Dermis blood vessel endothelial cell (primary cell): ENCODE data around the gene CCZ1B. TPM values are rescaled to one million over a fixed set of nuclear protein-coding genes. Genes with fewer than 3 reads are reported as not detected.
"Not testable (repeated sequence)": the region's sequence is repeated elsewhere in the genome, so short reads cannot be mapped to it uniquely, and the experiment has no call there.

ENCODE experiments used
- DNase-seq: peaks from one replicate; pipeline ENCODE4 v3.0.0; 2010
- total RNA-seq: library from RNA; depleted of rRNA; stranded (reverse); fragments of >200 nt; gene quantifications from 2 replicates; pipeline ENCODE4 v1.2.3, GENCODE V29; 2014

The CCZ1B gene
- 55.8 and 57.0 TPM in 2 replicates for total RNA-seq

DNA sequence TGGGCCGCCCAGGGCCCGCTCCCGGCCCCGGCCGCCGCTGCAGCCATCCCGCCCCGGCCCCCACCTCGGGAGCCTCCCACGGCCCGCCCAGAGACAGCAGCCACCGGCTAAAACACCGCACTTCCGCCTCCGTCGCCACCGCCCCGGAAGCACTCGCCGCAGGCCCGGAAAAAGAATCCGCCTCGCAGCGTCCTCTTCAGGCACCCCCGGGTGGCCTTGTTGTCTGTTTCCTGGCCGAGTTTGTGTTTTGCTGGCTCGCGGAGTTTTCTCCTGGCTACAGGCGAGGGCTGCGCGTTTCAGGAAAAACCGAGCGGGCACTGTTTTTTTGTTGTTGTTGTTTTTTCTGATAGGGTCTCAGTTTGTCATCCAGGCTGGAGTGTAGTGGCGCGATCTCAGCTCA, at the start of gene CCZ1B:
TSS of gene CCZ1B (minus strand) at position 125 of the 400 bp plus-strand sequence. CDS start at position 47, 78 bp downstream.
- DNase-seq = peak; percentile 65

DNA sequence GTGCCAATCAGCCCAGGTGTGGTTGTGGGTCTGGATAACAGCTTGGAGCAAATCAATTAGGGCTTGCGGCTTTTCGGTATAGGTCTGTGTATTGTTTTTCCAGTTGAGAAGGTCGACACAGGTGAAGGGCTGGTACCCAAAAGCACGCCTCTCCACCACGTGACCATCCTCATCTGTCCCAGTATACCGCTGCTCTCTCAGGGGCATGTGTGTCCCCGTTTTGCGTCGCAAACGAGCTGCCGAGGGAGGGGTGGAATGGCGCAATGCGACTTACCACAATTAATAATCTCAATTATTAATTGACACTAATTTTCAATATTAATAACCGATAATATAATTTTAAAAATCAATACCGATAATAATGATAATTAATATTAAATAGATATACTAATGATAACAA, 48.9 kb upstream of the CCZ1B start:
- DNase-seq = not testable (repeated sequence)

DNA sequence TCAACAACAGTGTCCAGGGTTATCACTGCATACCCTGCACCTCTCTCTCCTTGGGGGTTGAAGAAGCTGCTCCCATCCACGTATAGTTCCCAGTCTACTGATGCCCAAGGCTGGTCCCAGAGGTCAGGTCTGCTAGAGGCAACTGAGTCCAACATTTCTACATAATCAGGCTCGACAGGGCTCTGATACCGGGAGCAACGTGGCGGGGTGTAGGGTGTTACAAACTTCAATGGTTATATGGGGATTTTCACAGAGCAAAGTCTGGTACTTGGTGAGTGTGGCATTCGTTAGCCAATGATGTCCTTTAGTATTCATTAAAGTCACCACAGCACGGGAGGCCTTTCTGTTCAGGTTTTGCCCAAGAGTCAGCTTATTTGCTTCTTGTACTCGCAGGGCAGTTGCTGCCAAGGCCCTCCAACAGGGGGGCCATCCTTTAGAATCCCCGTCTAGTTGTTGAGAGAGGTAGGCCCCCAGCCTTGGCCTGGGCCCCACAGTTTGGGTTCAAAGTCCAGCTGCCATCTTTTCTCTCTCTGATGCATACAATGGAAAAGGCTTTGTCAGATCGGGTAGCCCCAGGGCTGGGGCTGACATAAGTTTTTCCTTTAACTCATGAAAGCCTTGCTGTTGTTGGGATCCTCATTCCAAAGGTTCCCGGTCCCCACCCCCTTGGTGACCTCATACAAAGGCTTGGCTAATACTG, 46.3 kb upstream of the CCZ1B start:
- DNase-seq = not testable (repeated sequence)

DNA sequence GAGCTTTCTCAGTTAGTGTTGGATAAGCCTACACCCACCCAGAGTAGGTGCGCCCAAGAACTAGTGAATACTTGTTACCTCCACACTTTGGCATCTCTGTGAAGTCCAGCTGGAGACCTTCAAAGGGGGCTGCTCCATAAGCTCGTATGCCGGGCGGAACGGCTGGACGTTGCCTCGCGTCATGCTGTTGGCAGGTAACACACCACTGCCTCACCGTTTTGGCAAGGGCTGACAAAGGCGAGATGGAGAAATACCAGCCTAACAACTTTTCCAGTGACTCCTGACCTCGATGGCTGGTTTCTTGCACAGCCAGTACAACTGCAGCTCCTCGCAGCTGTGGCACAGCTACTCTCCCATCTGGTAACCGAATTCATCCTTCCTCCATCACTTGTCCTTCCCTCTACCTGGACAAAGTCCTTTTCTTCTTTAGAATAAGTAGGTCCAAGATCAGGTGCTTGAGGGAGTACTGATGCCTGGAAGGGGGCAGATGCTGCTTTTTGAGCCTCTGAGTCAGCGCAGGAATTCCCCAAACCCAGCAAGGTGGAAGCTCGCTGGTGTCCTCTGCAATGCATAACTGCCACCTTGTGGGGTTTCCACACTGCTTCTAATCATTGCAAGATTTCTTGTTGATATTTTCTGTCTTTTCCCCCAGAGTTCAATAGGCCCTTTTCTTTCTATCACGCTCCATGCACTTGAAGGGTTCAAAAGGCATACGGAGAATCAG, 45.5 kb upstream of the CCZ1B start:
- not testable (repeated sequence) for DNase-seq

DNA sequence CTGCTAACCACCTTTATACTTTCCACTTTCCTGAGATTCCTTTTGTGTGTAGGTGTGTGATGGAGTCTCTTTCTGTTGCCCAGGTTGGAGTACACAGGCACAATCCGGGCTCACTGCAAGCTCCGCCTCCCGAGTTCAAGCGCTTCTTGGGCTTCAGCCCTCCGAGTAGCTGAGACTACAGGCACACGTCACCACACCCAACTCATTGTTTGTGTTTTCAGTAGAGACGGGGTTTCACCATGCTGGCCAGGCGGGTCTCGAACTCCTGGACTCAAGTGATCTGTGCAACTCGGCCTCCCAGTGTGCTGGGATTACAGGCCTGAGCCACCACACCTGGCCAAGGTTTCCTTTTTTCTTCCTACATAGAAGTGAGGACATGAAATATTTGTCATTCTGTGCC, 38.7 kb upstream of the CCZ1B start:
- DNase-seq = not testable (repeated sequence)

- not testable (repeated sequence) for DNase-seq
Observed at GRCh38 chr7:6864188-6864587, 38.1 kb upstream of the CCZ1B start.

- not testable (repeated sequence) for DNase-seq
Observed at GRCh38 chr7:6862876-6863275, 36.8 kb upstream of the CCZ1B start.

DNA sequence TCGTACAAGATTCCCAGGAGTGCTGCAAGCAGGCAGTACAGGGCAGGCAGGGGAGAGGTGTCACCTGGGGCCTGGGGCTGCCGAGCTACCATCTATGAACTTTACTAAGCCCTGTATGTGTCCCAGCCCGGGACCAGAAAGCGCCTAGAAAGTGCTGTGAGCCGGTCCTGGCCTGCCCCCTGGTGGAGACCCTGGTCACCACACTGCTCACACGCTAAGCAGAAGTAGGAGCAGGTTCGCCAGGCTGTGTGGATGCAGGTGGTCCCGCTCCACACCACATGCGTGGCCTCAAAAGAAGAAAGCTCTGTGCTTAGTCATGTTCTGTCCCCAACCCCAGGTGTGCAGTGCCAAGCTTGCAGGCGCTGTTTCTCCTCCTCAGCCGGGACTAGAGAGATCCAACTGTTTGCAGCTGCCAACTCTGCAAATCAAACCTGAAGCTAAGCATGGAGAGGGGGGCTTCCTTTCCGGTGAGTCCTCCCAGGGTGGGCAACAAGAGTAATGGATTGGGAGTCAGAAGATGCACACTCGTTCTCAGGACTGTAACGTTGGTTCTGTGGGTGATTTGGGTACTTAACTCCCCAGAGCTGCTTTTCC, 31.7 kb upstream of the CCZ1B start:
- peak; percentile 62 for DNase-seq

GRCh38 chr7:6855563-6856131, 29.6 kb upstream of the CCZ1B start:
- not testable (repeated sequence) for DNase-seq

GRCh38 chr7:6854747-6855562, 28.9 kb upstream of the CCZ1B start:
- DNase-seq = not testable (repeated sequence)

DNA sequence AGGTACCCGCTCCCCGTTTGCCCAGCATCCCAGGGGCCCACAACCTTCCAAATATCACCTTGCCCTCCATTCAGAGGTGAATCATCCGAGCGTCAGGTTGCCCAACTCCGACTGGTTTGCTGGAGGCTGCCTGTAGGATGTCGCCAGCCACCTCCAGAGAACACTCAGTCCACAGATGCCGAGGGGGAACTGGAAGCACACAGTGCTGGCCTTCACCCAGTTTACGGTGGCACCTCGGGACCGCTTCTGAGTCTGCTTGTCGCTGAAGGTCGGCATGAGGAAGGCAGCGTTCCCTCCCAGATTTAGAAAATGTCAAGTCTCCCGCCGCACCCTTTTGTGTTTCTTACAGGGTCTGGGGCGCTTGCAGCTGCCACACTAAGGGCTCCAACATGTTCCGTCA, 27.6 kb upstream of the CCZ1B start:
- not testable (repeated sequence) for DNase-seq

DNA sequence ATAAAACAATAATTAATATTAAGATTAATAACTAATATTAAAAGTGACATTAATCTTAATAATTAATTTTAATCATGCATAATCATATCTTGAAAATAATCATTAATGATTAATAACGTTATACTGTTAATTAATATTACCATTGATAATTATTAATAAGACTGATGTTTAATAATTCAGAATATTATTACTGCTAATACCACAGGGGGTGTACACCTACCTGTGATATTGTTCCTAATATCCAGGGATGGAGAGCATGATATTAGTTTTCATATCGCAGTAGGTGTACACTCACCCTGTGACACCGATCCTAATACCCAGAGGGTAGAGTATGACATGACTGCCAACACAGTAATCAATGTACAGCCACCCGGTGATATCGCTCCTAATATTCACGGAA, 23.1 kb upstream of the CCZ1B start:
- DNase-seq = not testable (repeated sequence)

DNA sequence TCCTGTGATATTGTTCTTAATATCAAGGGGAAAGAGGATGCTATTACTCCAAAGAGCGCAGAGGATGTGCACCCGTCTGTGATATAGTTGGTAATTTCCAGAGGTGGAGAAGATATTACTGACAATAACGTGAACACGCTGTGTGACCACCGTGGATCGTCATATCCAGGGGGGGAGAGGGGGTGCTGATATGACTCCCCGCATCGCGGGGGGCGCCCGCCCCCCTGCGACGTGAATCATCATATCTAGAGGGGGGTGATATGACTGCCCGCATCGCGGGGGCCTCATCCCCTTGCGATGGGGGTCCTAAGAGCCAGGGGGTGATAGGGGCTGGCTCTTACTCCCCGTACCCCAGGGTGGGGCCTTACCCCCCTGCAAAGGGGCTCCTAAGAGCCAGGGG, 21.7 kb upstream of the CCZ1B start:
- DNase-seq = not testable (repeated sequence)

DNA sequence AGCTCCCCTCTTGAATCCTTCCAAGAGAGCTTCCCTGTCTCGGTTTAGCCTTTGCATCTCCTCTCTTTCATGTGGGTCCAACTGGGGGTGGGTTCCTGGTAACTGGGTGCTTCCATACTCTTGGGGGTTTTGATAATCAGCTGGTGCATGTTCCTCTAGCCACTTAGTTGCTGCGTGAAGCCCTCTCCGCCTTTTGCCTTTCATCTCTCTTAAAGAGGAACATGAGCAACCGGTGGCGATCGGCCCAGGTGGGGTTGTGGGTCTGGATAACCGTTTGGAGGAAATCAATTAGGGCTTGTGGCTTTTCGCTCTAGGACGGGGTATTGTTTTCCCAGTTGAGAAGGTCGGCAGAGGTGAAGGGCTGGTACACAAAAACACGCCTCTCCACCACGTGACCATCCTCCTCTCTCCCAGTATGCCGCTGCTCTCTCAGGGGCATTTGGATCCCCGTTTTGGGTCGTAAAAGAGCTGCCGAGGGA, 19.9 kb upstream of the CCZ1B start:
- DNase-seq = not testable (repeated sequence)

DNA sequence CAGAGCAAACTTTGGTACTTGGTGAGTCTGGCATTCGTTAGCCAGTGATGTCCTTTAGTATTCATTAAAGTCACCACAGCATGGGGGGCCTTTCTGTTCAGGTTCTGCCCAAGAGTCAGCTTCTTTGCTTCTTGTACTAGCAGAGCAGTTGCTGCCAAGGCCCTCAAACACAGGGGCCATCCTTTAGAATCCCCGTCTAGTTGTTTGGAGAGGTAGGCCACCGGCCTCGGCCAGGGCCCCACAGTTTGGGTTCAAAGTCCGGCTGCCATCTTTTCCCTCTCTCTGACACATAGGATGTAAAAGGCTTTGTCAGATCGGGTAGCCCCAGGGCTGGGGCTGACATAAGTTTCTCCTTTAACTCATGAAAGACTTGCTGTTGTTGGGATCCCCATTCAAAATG, 17.6 kb upstream of the CCZ1B start:
- DNase-seq = not testable (repeated sequence)

DNA sequence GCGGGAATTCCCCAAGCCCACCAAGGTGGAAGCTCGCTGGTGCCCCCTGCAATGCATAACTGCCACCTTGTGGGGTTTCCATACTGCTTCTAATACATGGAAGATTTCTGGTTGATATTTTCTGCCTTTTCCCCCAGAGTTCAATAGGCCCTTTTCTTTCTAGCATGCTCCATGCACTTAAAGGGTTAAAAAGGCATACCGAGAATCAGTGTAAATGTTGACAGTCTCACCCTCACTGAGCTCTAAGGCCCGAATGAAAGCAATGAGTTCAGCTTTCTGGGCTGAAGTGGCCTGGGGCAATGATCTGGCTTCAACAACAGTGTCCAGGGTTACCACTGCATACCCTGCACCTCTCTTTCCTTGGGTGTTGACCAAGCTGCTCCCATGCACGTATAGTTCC, 17.0 kb upstream of the CCZ1B start:
- not testable (repeated sequence) for DNase-seq

DNA sequence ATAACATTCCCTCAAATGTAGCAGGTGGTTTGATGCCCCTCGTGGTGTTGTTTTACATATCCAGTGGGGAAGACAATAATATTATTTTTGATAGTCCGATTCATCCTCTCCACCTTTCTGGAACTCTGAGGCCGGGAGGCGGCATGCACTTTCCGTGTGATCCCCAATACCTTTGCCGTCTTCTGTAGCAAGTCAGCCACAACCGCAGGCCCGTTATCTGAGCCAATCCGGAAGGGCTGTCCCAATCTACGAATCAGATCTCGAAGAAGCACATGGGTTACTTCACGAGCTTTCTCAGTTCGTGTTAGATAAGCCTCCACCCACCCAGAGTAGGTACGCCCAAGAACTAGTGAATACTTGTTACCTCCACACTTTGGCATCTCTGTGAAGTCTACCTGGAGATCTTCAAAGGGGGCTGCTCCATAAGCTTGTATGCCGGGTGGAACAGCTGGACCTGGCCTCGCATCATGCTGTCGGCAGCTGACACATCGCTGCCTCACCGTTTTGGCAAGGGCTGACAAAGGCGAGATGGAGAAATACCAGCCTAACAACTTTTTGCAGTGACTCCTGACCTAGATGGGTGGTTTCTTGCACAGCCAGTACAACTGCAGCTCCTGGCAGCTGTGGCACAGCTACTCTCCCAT, 16.3 kb upstream of the CCZ1B start:
- not testable (repeated sequence) for DNase-seq

DNA sequence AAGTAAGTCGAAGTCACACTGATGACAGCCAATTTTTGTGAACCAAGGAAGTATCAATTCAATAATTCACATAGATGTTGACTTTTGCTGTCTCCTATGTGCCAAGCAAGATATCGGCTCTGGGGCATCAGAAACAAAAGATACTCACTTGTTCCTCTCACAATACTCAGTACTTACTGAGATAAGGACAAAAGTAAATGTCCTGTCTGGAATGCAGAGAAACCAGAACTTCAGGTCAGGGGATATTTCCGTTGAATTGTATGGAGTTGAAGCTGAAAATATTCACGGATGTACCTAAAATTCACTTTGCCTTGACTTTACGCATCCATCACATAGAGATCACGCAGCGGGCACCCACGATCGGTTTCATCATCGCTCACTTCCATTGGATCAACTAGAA, 11.0 kb upstream of the CCZ1B start:
- DNase-seq = not testable (repeated sequence)

- DNase-seq = not testable (repeated sequence)
Observed at GRCh38 chr7:6835521-6835920, 9.4 kb upstream of the CCZ1B start.

GRCh38 chr7:6833636-6834035, 7.6 kb upstream of the CCZ1B start:
- DNase-seq = no peak

DNA sequence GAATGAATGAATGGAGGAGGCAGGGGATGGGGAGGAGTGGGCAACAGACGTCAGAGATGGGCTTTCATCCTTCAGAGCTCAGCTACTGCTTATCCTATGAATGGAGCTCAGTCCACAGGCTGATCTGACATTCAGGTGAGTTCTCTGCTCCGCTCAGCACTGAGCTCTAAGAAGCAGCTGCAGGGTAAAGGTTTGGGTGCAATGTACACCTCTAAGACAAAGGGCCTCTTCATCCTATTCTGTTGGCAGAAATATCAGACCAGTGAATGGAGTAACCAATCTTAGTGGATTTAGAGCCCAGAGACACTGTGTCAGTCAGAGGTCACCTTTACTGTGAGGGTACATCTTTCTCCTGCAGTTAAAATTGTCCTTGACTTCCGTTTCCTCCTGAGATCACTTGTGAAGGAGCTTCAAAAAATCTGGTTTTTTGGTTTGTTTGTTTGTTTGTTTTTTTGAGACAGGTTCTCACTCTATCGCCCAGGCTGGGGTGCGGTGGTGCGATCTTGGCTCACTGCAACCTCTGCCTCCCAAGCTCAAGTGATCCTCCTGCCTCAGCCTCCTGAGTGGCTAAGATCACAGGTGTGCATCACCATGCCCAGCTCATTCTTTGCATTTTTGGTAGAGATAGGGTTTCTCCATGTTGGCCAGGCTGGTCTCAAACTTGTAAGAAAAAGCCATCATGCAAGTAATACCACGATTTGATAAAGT, 5.1 kb upstream of the CCZ1B start:
- DNase-seq = no peak
